Sigmoid colon (tissue), 7 donors: ENCODE measurements around the gene RPS6KA2. TPM values are rescaled to one million over a fixed set of nuclear protein-coding genes. Genes with fewer than 3 reads are reported as not detected.
"Not testable (repeated sequence)": the region's sequence is repeated elsewhere in the genome, so short reads cannot be mapped to it uniquely, and the experiment has no call there.

Experiments
- DNase-seq: peaks from one replicate; pipeline ENCODE4 v3.0.0-alpha.2; 2019
- H3K27ac ChIP-seq, 4 donors: fragments of 200-600 bp; sonication (generic); one replicate each; pipeline ENCODE4 v1.5.1; 2016 to 2019; ENCODE audit warnings: mild to moderate bottlenecking in 1 of 4
- H3K27me3 ChIP-seq, 3 donors: fragments of 200-600 bp; sonication (generic); one replicate each; pipeline ENCODE4 v1.5.1; 2019; ENCODE audit warnings: mild to moderate bottlenecking in 1 of 3
- H3K36me3 ChIP-seq, 4 donors: fragments of 200-600 bp; sonication (generic); one replicate each; pipeline ENCODE4 v1.5.1; 2016 to 2019
- H3K4me1 ChIP-seq, 4 donors: fragments of 200-600 bp; sonication (generic); one replicate each; pipeline ENCODE4 v1.5.1; 2017 to 2019
- H3K4me3 ChIP-seq, 4 donors: fragments of 200-600 bp; sonication (generic); one replicate each; pipeline ENCODE4 v1.5.1; 2017 to 2019; ENCODE audit warnings: mild to moderate bottlenecking in 2 of 4, moderate library complexity in 1 of 4
- H3K9me3 ChIP-seq, 4 donors: fragments of 200-600 bp in 3 of 4; sonication (generic) in 3 of 4; one replicate each; pipeline versions ENCODE4 v1.5.1 to v1.6.1; 2013 to 2019
- CTCF ChIP-seq, 4 experiments: fragments of 450-650 bp in 3 of 4; fragments of 200-600 bp in 1 of 4; IDR thresholded peaks; one replicate each; pipeline ENCODE4 v1.5.1; 2016 to 2019; ENCODE audit warnings: antibody characterized with exemption in 4 of 4, mild to moderate bottlenecking in 3 of 4, moderate library complexity in 2 of 4
- EP300 ChIP-seq, 4 donors: sonication (generic); formaldehyde crosslinking; IDR thresholded peaks; one replicate each; pipeline ENCODE4 v1.6.1; 2017; ENCODE audit warnings: antibody characterized with exemption in 4 of 4
- POLR2A ChIP-seq, 2 donors: fragments of 450-650 bp; IDR thresholded peaks; one replicate each; pipeline ENCODE4 v1.6.1; 2016; ENCODE audit warnings: antibody characterized with exemption in 2 of 2, mild to moderate bottlenecking in 2 of 2, moderate library complexity in 2 of 2
- POLR2AphosphoS5 ChIP-seq, 4 donors: sonication (generic); formaldehyde crosslinking; IDR thresholded peaks; one replicate each; pipeline ENCODE4 v1.6.1; 2017; ENCODE audit warnings: antibody characterized with exemption in 4 of 4
- WGBS, 2 donors: extraction: QIAGEN DNeasy Blood & Tissue Kit; methylation state at CpG; one replicate each; pipeline ENCODE4 v1.1.7; 2013; 5-methylcytosine and 5-hydroxymethylcytosine counted together
- intact Hi-C: fragments of 100-400 bp; cut with DNase I; formaldehyde crosslinking; loops from one replicate; pipeline ENCODE4 v1.15.1; 2023
- polyA plus RNA-seq, 3 donors: library from polyadenylated mRNA; stranded (reverse); fragments of 200-250 nt; gene quantifications; one replicate each; pipeline ENCODE4 v1.2.3, GENCODE V29; 2013
- total RNA-seq, 4 donors: library from RNA; depleted of rRNA; stranded (reverse); fragments of >200 nt; gene quantifications; one replicate each; pipeline ENCODE4 v1.1.0, GENCODE V29; 2016
- donor health status: healthy with polysubstance abuse.
- donor health status: Bipolar disorder and iron deficiency.
- donor health status: healthy.

RPS6KA2 gene
- total and polyA plus RNA-seq, 7 donors: 6.5 to 44.7 (median 27.8) TPM

GRCh38 chr6:166406197-166406596 is 220.9 kb downstream of the RPS6KA2 start:
- TF ChIP-seq POLR2A (IDR thresholded peaks at IDR 0.05) (no peak), POLR2AphosphoS5 (IDR thresholded peaks at IDR 0.05) (no peak), EP300 (IDR thresholded peaks at IDR 0.05) (no peak), CTCF (IDR thresholded peaks at IDR 0.05) (no peak)
- 82 to 89% methylated on average over 12 of the region's 12 CpGs for WGBS, 2 donors
- intact Hi-C loops: no loop called here

GRCh38 chr6:166405386-166405785 is 221.7 kb downstream of the RPS6KA2 start:
- intact Hi-C loops: no loop called here
- WGBS, 2 donors: 72 to 80% methylated on average over 7 of the region's 7 CpGs

More at GRCh38 chr6:166406197-166406596, 220.9 kb downstream of the RPS6KA2 start:
- Histone ChIP-seq H3K4me1 (no peaks in the 10 kb centered on the region), H3K27me3 (peaks cover 0 to 4% (median 0%) of the 10 kb centered on the region in 3 donors), H3K36me3 (no peaks in the 10 kb centered on the region), H3K27ac (no peak overlapping the region), H3K4me3 (no peak overlapping the region), H3K9me3 (no peaks in the 10 kb centered on the region)
- no peak for DNase-seq

GRCh38 chr6:166402582-166403277 is 224.3 kb downstream of the RPS6KA2 start:
- TF ChIP-seq CTCF (IDR thresholded peaks at IDR 0.05): no peak
- no peak for TF ChIP-seq POLR2A (IDR thresholded peaks at IDR 0.05)
- TF ChIP-seq EP300 (IDR thresholded peaks at IDR 0.05): no peak
- no peak for TF ChIP-seq POLR2AphosphoS5 (IDR thresholded peaks at IDR 0.05)
- no peak overlapping the region for H3K27ac ChIP-seq
- H3K4me1 ChIP-seq: peaks cover 0 to 4% (median 0%) of the 10 kb centered on the region in 4 donors
- H3K36me3 ChIP-seq: no peaks in the 10 kb centered on the region
- no peaks in the 10 kb centered on the region for H3K9me3 ChIP-seq
- H3K4me3 ChIP-seq: no peak overlapping the region
- DNase-seq: no peak
- intact Hi-C loops: no loop called here
- peaks cover 0 to 9% (median 4%) of the 10 kb centered on the region in 3 donors for H3K27me3 ChIP-seq
- 41 to 69% methylated on average over 6 of the region's 6 CpGs for WGBS, 2 donors

More at GRCh38 chr6:166405386-166405785, 221.7 kb downstream of the RPS6KA2 start:
- no peak overlapping the region for H3K4me3 ChIP-seq
- no peak overlapping the region for H3K27ac ChIP-seq
- DNase-seq: no peak
- peaks cover 0 to 4% (median 0%) of the 10 kb centered on the region in 3 donors for H3K27me3 ChIP-seq
- no peaks in the 10 kb centered on the region for H3K9me3 ChIP-seq
- TF ChIP-seq POLR2A (IDR thresholded peaks at IDR 0.05) (no peak), CTCF (IDR thresholded peaks at IDR 0.05) (no peak), EP300 (IDR thresholded peaks at IDR 0.05) (no peak), POLR2AphosphoS5 (IDR thresholded peaks at IDR 0.05) (no peak)
- H3K36me3 ChIP-seq: no peaks in the 10 kb centered on the region
- H3K4me1 ChIP-seq: peaks cover 0 to 4% (median 0%) of the 10 kb centered on the region in 4 donors

- not testable (repeated sequence) for H3K36me3 ChIP-seq, H3K4me3 ChIP-seq, H3K4me1 ChIP-seq, H3K27ac ChIP-seq, H3K9me3 ChIP-seq
- peak; percentile 77 for DNase-seq
- peak; percentile 23 to 74 (median 66) for TF ChIP-seq CTCF (IDR thresholded peaks at IDR 0.05)
- intact Hi-C loops: loop anchor here (1.0 kb wide), 1 partner anchor 125 kb away; no protein-coding TSS in a partner anchor
- 19 to 28% methylated on average over 16 of the region's 16 CpGs for WGBS, 2 donors
- peaks cover 2 to 25% (median 12%) of the 10 kb centered on the region in 3 donors for H3K27me3 ChIP-seq
Measured at GRCh38 chr6:166400649-166401250, 226.3 kb downstream of the RPS6KA2 start.
